HepG2 (cell line): Measurements from ENCODE around the gene BIRC2. TPM values are rescaled to one million over a fixed set of nuclear protein-coding genes. Genes with fewer than 3 reads are reported as not detected.

Experiments used
- ASH2L ChIP-seq: fragments of 300-600, 200-600 bp; sonication (generic); IDR thresholded peaks from 2 replicates; pipeline ENCODE4 v1.7.0; 2017; ENCODE audit warnings: low read depth, mild to moderate bottlenecking, moderate library complexity, mixed read lengths, low read length; ENCODE audit not compliant: insufficient read length
- ATF7 ChIP-seq, 2 experiments: fragments of 450-650 bp in 1 of 2; sonication (generic) in 1 of 2; formaldehyde crosslinking in 1 of 2; IDR thresholded peaks; 2 replicates each; pipeline versions ENCODE4 v1.4.0 to v1.6.1; 2016 to 2020; ENCODE audit warnings: antibody characterized with exemption in 1 of 2, mild to moderate bottlenecking in 1 of 2, missing genetic modification reagents in 1 of 2
- DNMT1 ChIP-seq: sonication (generic); formaldehyde crosslinking; IDR thresholded peaks from 2 replicates; pipeline ENCODE4 v1.5.1; 2020; ENCODE audit warnings: mild to moderate bottlenecking, missing genetic modification reagents
- FOXM1 ChIP-seq: sonication (generic); formaldehyde crosslinking; IDR thresholded peaks from 2 replicates; pipeline ENCODE4 v1.5.0; 2020; ENCODE audit warnings: missing genetic modification reagents
- NCOR1 ChIP-seq: fragments of 200-600 bp; sonication (generic); IDR thresholded peaks from 2 replicates; pipeline ENCODE4 v1.7.0; 2017; ENCODE audit warnings: antibody characterized with exemption, low read length, borderline replicate concordance
- NKX3-1 ChIP-seq: sonication (generic); formaldehyde crosslinking; IDR thresholded peaks from 2 replicates; pipeline ENCODE4 v1.5.0; 2020; ENCODE audit warnings: missing genetic modification reagents
- POLR2A ChIP-seq, 2 experiments: IDR thresholded peaks; 2 replicates each; pipeline ENCODE4 v1.6.1; 2011; ENCODE audit warnings: low read depth in 2 of 2, low read length in 2 of 2, mild to moderate bottlenecking in 1 of 2, moderate library complexity in 1 of 2; ENCODE audit not compliant: insufficient read depth in 1 of 2
- RFXANK ChIP-seq: IDR thresholded peaks from 2 replicates; pipeline ENCODE4 v1.6.1; 2016
- ZFP36 ChIP-seq: fragments of 150-350 bp; IDR thresholded peaks from 2 replicates; pipeline ENCODE4 v1.6.1; 2018; ENCODE audit warnings: borderline replicate concordance, low read length, low read depth; ENCODE audit not compliant: partially characterized antibody
- ZKSCAN8 ChIP-seq: IDR thresholded peaks from 2 replicates; pipeline ENCODE4 v1.6.1; 2016; ENCODE audit warnings: borderline replicate concordance, missing genetic modification reagents, missing compliant biosample characterization
- ZNF10 ChIP-seq: sonication (generic); formaldehyde crosslinking; IDR thresholded peaks from 2 replicates; pipeline ENCODE4 v1.4.0; 2020; ENCODE audit warnings: mild to moderate bottlenecking, low read depth, missing genetic modification reagents, borderline replicate concordance
- ZNF275 ChIP-seq: sonication (generic); formaldehyde crosslinking; IDR thresholded peaks from 2 replicates; pipeline ENCODE4 v1.8.0; 2022; ENCODE audit warnings: missing genetic modification reagents, mild to moderate bottlenecking, inconsistent platforms, borderline replicate concordance
- ZNF331 ChIP-seq: sonication (generic); formaldehyde crosslinking; IDR thresholded peaks from 2 replicates; pipeline ENCODE4 v1.4.0; 2020; ENCODE audit warnings: missing genetic modification reagents
- ZNF44 ChIP-seq: sonication (generic); formaldehyde crosslinking; IDR thresholded peaks from 2 replicates; pipeline ENCODE4 v1.5.1; 2020; ENCODE audit warnings: mild to moderate bottlenecking, missing genetic modification reagents
- ZNF576 ChIP-seq: sonication (generic); formaldehyde crosslinking; IDR thresholded peaks from 2 replicates; pipeline ENCODE4 v1.4.0; 2020; ENCODE audit warnings: mild to moderate bottlenecking, missing genetic modification reagents
- ZNF616 ChIP-seq: sonication (generic); formaldehyde crosslinking; IDR thresholded peaks from 2 replicates; pipeline ENCODE4 v1.5.0; 2020; ENCODE audit warnings: low read depth, mild to moderate bottlenecking, missing genetic modification reagents
- ZNF710 ChIP-seq: sonication (generic); formaldehyde crosslinking; IDR thresholded peaks from 2 replicates; pipeline ENCODE4 v1.5.0; 2020; ENCODE audit warnings: mild to moderate bottlenecking, missing genetic modification reagents, borderline replicate concordance
- ZNF816 ChIP-seq: sonication (generic); formaldehyde crosslinking; IDR thresholded peaks from 2 replicates; pipeline ENCODE4 v1.8.0; 2022; ENCODE audit warnings: missing genetic modification reagents, mild to moderate bottlenecking, borderline replicate concordance
- ZSCAN25 ChIP-seq: sonication (generic); formaldehyde crosslinking; IDR thresholded peaks from 2 replicates; pipeline ENCODE4 v1.8.0; 2022; ENCODE audit warnings: mild to moderate bottlenecking, missing genetic modification reagents
- polyA plus RNA-seq, 8 experiments: library from polyadenylated mRNA; depleted of rRNA in 3 of 8; stranded (reverse) in 7 of 8; unstranded in 1 of 8; fragments of >200 nt; fragmentation: Illumina TruSeq in 4 of 8; extraction: Trizol in 4 of 8; gene quantifications; 2 replicates each; pipeline versions ENCODE4 v1.2.1 to v1.2.3, GENCODE V29; 2011 to 2016; ENCODE audit warnings: low read depth in 4 of 8, missing spikeins in 1 of 8, mixed read lengths in 1 of 8; ENCODE audit not compliant: insufficient read depth in 1 of 8
- total RNA-seq, 5 experiments: library from RNA; depleted of rRNA; stranded (reverse); fragments of >200 nt; fragmentation: Illumina TruSeq; extraction: Trizol; gene quantifications; 2 replicates each; pipeline ENCODE4 v1.2.3, GENCODE V29; 2016; ENCODE audit warnings: low read depth in 1 of 5

The BIRC2 gene
- total and polyA plus RNA-seq, 2 of the 13 experiments (the other 11 are each of a cell fraction or from before 2014, with no cell fraction given) = 61.7 to 62.2 TPM

- TF ChIP-seq ASH2L (peak; percentile 0), ATF7 (IDR thresholded peaks at IDR 0.05) (no peak), ATF7 (CRISPR knock-in tag; IDR thresholded peaks at IDR 0.05) (no peak), ZNF816 (no peak), ZKSCAN8 (no peak), FOXM1 (no peak), POLR2A (IDR thresholded peaks at IDR 0.05; ENCODE audit: insufficient read depth in 1 of 2, low read depth in 2 of 2, low read length in 2 of 2) (peak in 1 of 2 experiments; percentile 40; a peak in 1 of 4 replicates), ZNF710 (CRISPR knock-in tag) (peak; percentile 5; the same call in 1 of the 2 replicates), ZNF44 (CRISPR knock-in tag) (no peak), NCOR1 (peak; percentile 45; the same call in 1 of the 2 replicates), ZNF331 (CRISPR knock-in tag) (0 out of 2 replicates have a peak, but pooled peaks have one; percentile 16), ZNF616 (CRISPR knock-in tag) (no peak), NKX3-1 (CRISPR knock-in tag) (no peak), DNMT1 (CRISPR knock-in tag) (no peak), RFXANK (no peak), ZSCAN25 (CRISPR knock-in tag) (no peak), ZFP36 (no peak), ZNF576 (no peak), ZNF275 (CRISPR knock-in tag) (no peak), ZNF10 (CRISPR knock-in tag) (no peak)
These were observed 702 bp downstream of the BIRC2 start (continued) for GRCh38 chr11:102347462-102348370.
